Measurements from ENCODE around the gene DRG2. TPM values are rescaled to one million over a fixed set of nuclear protein-coding genes. Genes with fewer than 3 reads are reported as not detected.

The DRG2 gene
- total RNA-seq, 2 donors from 2014 or later = 17.8 to 30.1 TPM

DNA sequence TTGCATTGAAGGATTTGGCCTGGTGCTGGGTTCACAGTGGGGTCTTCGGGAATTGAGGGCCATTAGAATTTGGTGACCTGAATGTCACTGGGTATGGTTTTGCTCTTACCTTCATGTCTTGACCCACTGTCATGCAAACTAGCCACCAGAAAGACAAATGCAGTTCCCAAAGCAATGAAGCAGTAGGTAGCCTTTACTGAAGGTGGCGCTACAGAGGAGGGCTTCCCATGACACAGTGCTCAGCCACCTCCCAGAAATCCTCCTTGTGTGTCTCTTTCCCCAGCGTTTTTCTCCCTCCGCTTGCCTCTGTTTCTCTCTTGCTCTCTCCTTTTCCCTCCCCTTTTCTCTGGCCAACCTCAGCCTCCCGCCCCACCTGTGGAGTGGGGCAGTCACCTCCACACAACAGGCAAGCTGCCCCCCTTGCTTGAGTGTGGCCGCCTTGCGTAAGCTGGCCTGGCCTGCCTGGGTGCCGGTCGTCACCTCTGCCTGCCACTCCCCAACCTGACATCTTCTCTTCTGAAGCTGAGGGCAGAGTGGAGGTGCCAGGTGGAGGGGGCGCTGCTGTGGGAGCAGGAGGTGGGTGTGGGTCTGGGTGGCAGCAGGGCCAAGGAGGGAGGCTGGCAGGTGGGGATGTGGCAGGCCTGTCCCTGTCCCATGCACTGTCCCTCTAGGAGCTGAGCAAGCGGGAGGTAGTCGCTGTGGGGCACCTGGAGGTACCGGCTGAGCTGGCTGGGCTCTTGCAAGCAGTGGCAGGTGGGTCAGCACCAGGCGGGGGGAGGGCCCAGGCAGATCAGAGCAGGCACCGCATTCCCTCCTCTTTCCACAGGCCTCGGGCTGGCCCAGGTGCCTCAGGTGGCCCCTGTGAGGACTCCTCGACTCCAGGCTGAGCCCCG lies 55.5 kb downstream of the DRG2 start:
- H3K4me3 ChIP-seq = no peak overlapping the region
- TF ChIP-seq CTCF (IDR thresholded peaks at IDR 0.05) (peak in 2 of 7 experiments; percentile 5 to 13), POLR2A (IDR thresholded peaks at IDR 0.05) (no peak)
- 40 to 50% methylated on average over 16 to 17 of the region's 18 CpGs for WGBS, 2 donors
- H3K27ac ChIP-seq = no peak overlapping the region
- no peaks in the 10 kb centered on the region for H3K27me3 ChIP-seq
- H3K4me1 ChIP-seq = peaks cover 6% of the 10 kb centered on the region
- no peak for ATAC-seq
- no peaks in the 10 kb centered on the region for H3K9me3 ChIP-seq
- H3K36me3 ChIP-seq (replicated peaks in 1 of 2; ENCODE audit: insufficient read depth in 1 of 2, low read depth in 2 of 2) = no peaks in the 10 kb centered on the region
- intact Hi-C loops (cut with DNase I) = no loop called here
- no peak for DNase-seq

GRCh38 chr17:18144261-18144660 lies 56.5 kb downstream of the DRG2 start:
- Histone ChIP-seq H3K4me1 (peaks cover 6% of the 10 kb centered on the region), H3K27me3 (no peaks in the 10 kb centered on the region), H3K4me3 (no peak overlapping the region), H3K27ac (no peak overlapping the region), H3K36me3 (replicated peaks in 1 of 2; ENCODE audit: insufficient read depth in 1 of 2, low read depth in 2 of 2) (no peaks in the 10 kb centered on the region), H3K9me3 (no peaks in the 10 kb centered on the region)
- TF ChIP-seq POLR2A (IDR thresholded peaks at IDR 0.05) (no peak), CTCF (IDR thresholded peaks at IDR 0.05) (no peak)
- WGBS, 2 donors = 0 to 80% methylated on average over 1 to 4 of the region's 4 CpGs
- ATAC-seq (no peak), DNase-seq (no peak)
- intact Hi-C loops (cut with DNase I) = no loop called here

- 73 to 89% methylated on average over 1 of the region's 1 CpG for WGBS, 2 donors
- H3K4me3 ChIP-seq = no peak overlapping the region
- peaks cover 6% of the 10 kb centered on the region for H3K4me1 ChIP-seq
- no peaks in the 10 kb centered on the region for H3K27me3 ChIP-seq
- TF ChIP-seq CTCF (IDR thresholded peaks at IDR 0.05) (no peak), POLR2A (IDR thresholded peaks at IDR 0.05) (no peak)
- intact Hi-C loops (cut with DNase I) = no loop called here
- H3K36me3 ChIP-seq (replicated peaks in 1 of 2; ENCODE audit: insufficient read depth in 1 of 2, low read depth in 2 of 2) = no peaks in the 10 kb centered on the region
- ATAC-seq (no peak), DNase-seq (no peak)
- no peak overlapping the region for H3K27ac ChIP-seq
- no peaks in the 10 kb centered on the region for H3K9me3 ChIP-seq
Observed at GRCh38 chr17:18144855-18145254, 57.1 kb downstream of the DRG2 start.

DNA sequence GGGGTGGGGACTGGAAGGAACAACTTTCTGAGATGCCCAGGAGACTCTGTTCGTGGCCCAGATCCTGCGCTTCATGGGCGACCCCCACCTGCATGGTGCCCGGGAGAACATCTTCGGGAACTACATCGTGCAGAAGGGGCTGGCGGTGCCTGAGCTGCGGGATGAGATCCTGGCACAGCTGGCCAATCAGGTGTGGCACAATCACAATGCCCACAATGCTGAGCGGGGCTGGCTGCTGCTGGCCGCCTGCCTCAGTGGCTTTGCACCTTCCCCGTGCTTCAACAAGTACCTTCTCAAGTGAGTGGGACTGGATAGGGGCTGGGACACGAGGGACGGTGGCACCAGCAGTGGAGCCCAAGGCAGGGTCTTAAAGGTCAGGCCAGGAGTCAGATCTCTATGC lies 58.1 kb downstream of the DRG2 start:
- H3K9me3 ChIP-seq = no peaks in the 10 kb centered on the region
- no peak for DNase-seq
- H3K36me3 ChIP-seq (replicated peaks in 1 of 2; ENCODE audit: insufficient read depth in 1 of 2, low read depth in 2 of 2) = no peaks in the 10 kb centered on the region
- no peak for ATAC-seq
- intact Hi-C loops (cut with DNase I) = no loop called here
- WGBS, 2 donors = 70 to 77% methylated on average over 10 to 13 of the region's 13 CpGs
- no peaks in the 10 kb centered on the region for H3K27me3 ChIP-seq
- H3K27ac ChIP-seq = no peak overlapping the region
- H3K4me1 ChIP-seq = peaks cover 4% of the 10 kb centered on the region
- no peak overlapping the region for H3K4me3 ChIP-seq
- no peak for TF ChIP-seq CTCF (IDR thresholded peaks at IDR 0.05)
- TF ChIP-seq POLR2A (IDR thresholded peaks at IDR 0.05) = no peak

DNA sequence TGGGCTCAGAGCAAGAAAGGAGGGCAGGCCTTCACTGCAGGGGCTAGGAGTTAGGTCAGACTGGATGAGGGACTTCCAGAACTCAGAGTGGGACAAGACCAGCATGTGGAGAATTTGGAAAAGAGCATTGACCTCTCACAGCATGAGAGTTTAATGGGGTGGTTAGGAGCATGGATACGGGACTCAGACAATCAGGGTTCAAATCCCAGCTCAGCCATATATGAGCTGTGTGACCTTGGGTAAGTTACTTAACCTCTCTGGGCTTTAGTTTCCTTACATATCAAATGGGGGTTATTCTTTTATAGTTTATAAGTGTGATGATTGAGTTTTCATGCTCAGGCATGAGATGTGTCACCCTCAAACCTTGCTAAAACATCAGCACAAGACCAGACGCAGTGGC lies 58.5 kb downstream of the DRG2 start:
- H3K36me3 ChIP-seq (replicated peaks in 1 of 2; ENCODE audit: insufficient read depth in 1 of 2, low read depth in 2 of 2) = no peaks in the 10 kb centered on the region
- H3K4me1 ChIP-seq = no peaks in the 10 kb centered on the region
- intact Hi-C loops (cut with DNase I) = no loop called here
- no peak overlapping the region for H3K27ac ChIP-seq
- no peaks in the 10 kb centered on the region for H3K27me3 ChIP-seq
- no peak for ATAC-seq
- 70 to 89% methylated on average over 2 of the region's 2 CpGs for WGBS, 2 donors
- TF ChIP-seq POLR2A (IDR thresholded peaks at IDR 0.05) = no peak
- no peak overlapping the region for H3K4me3 ChIP-seq
- no peak for DNase-seq
- H3K9me3 ChIP-seq = no peaks in the 10 kb centered on the region

All from body of pancreas (tissue), 4 donors.